GM12892 (cell line): ENCODE results near the gene TANGO2.

Experiments
- DNase-seq: peaks from one replicate; pipeline ENCODE4 v3.0.0; 2011; ENCODE audit not compliant: insufficient read length
- FAIRE-seq: peaks from 2 replicates; lab custom pipeline; 2011; peaks lifted over from hg19 to GRCh38; lab: Jason Lieb, UNC
- POLR2A ChIP-seq: IDR thresholded peaks from 2 replicates; pipeline ENCODE4 v1.6.1; 2011; ENCODE audit warnings: low read depth, low read length, control low read depth
- POLR2AphosphoS5 ChIP-seq: IDR thresholded peaks from 2 replicates; pipeline ENCODE4 v1.6.1; 2011; ENCODE audit warnings: low read depth, low read length, control low read depth
- TAF1 ChIP-seq: IDR thresholded peaks from 2 replicates; pipeline ENCODE4 v1.6.1; 2011; ENCODE audit warnings: low read depth, mild to moderate bottlenecking, control low read depth, low read length, borderline replicate concordance

TANGO2 gene

DNA sequence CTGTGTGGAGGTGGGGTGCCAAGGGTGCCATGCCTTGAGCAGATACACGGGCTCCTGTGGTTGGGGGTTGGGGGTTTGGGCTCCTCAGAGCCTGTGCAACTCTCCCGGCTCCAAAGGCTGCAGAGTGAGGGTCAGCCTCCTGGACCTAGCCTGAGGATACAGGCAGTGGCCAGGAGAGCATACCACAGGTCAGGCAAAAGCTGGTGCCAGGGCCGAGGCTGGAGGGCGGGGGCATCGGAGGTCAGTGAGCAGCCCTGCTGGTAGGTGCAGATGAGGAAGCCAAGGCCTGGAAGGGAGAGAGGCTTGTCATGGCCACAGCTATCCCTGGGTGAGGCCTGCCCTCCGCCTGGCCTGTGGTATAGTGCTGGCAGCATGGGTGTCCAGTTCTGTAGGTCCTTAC is 33.6 kb downstream of the TANGO2 start:
- no peak for DNase-seq
- FAIRE-seq, result no peak
- TF ChIP-seq POLR2AphosphoS5 (no peak), TAF1 (no peak)

DNA sequence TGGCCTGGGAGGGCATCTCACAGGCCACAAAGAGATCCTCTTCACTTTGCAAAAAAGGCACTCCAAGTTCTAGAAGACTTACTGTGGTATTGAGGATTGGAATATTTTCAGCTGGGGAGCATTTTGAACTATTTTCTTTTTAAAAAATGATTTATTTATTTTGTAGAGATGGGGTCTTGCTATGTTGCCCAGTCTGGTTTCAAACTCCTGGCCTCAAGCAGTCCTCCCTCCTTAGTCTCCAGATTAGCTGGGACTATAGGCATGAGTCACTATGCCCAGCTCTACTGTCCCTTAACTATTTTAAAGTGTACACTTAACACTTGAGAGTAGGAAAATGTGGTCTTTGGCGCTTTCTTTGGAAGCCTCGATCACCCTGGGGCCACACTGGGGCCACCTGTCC is 34.2 kb downstream of the TANGO2 start:
- FAIRE-seq, result no peak
- no peak for DNase-seq
- TF ChIP-seq TAF1 (no peak), POLR2AphosphoS5 (no peak), POLR2A (no peak)

DNA sequence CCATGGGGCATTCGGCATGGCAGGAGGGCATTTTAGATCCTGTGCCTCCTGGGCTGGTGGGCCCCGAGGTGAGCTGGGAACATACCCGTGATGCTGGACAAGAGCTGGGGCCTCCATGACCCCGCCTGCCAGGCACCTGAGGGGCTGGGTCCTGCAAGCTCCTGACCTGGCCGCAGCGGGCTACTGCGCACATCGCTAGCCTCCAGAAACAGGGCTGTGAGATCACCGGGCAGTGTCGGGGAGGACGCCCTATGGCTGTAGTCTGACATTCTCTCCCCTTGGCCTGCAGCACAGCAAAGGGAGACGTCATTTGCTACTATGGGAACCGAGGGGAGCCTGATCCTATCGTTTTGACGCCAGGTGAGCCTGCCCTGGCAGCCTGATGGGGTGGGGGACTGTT is 34.7 kb downstream of the TANGO2 start:
- DNase-seq (no peak), FAIRE-seq (no peak)
- TF ChIP-seq POLR2A (no peak), TAF1 (no peak), POLR2AphosphoS5 (no peak)

GRCh38 chr22:20056161-20056560 is 35.3 kb downstream of the TANGO2 start:
- DNase-seq (no peak), FAIRE-seq (no peak)
- no peak for TF ChIP-seq POLR2A
- no peak for TF ChIP-seq TAF1
- TF ChIP-seq POLR2AphosphoS5, result no peak

GRCh38 chr22:20056696-20057386 is 35.9 kb downstream of the TANGO2 start:
- TF ChIP-seq POLR2AphosphoS5, result no peak
- no peak for TF ChIP-seq TAF1
- FAIRE-seq (no peak), DNase-seq (no peak)

DNA sequence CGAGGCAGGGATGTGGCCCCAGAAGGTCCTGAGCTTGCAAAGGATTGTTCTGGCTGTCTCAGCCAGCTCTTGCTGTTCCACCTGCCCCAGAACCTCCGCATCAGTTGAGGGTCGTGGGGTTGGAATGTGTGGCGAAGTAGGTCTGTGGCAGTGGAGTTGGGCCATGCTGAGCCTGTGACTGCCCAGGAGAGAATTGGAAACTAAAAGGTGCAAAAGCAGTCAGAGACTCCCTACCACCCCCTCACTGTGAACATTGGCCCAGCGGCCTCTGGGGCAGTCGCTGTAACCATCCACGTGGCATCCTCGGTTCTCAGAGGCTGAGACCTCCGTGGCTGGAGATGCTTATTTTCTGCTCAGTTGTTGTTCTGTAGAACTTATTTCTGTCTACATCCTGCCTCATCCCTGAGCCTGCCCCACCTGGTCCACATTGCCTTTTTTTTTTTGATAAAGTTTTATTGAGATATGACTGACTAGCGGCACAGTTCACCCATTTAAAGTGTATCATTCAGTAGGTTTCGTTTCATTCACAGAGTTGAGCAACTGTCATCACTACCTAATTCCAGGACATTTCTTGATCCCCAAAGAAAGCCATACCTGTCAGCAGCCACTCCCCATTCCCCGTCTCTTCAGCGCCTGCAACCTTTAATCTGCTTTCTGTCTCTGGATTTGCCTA is 36.8 kb downstream of the TANGO2 start:
- DNase-seq (no peak), FAIRE-seq (no peak)
- TF ChIP-seq POLR2A, result no peak
- no peak for TF ChIP-seq POLR2AphosphoS5
- no peak for TF ChIP-seq TAF1

GRCh38 chr22:20058989-20059770 is 38.3 kb downstream of the TANGO2 start:
- DNase-seq (no peak), FAIRE-seq (no peak)
- TF ChIP-seq POLR2A, result no peak
- no peak for TF ChIP-seq TAF1
- no peak for TF ChIP-seq POLR2AphosphoS5

DNA sequence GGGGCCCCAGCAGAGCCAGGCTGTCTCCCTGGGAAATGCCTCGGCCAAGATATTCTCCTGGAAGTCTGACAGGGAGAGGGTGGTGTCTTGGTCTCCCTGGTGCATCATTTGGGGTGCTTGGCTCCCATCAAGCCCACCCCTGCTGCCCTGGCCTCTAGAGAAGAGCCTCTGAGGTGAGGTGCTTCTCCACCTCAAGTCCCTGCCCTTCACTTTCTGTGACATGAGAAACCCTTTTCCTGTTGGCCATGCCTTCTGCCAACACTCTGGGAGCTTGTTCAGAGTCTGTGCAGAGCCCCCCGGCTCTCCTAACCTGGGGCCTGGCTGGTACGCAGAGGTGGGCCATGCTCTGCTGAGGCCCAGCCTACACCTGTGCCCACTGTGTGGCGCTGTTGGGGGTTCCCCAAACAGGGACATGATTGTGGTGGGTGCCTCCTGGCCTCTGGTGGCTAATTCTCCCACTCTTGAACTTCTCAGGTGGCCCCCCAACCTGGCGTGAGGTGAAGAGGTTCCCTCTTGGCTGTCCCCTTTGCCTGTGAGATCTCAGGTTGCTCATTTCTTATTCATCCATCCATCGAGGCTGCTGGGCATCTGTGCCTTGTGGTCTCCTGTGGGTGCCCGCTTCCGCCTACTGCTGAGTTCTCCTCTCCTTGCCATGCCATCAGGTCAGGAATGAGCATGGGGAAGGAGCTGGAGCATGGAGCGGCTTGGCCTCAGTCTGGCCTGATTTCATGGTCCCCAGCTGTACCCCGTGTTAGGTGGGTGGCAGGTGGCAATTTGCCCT is 40.0 kb downstream of the TANGO2 start:
- DNase-seq (no peak), FAIRE-seq (no peak)
- TF ChIP-seq POLR2A (no peak), POLR2AphosphoS5 (no peak), TAF1 (no peak)

GRCh38 chr22:20061481-20061861 is 40.6 kb downstream of the TANGO2 start:
- TF ChIP-seq POLR2A, result no peak
- no peak for TF ChIP-seq POLR2AphosphoS5
- no peak for TF ChIP-seq TAF1
- no peak for DNase-seq
- FAIRE-seq, result no peak

DNA sequence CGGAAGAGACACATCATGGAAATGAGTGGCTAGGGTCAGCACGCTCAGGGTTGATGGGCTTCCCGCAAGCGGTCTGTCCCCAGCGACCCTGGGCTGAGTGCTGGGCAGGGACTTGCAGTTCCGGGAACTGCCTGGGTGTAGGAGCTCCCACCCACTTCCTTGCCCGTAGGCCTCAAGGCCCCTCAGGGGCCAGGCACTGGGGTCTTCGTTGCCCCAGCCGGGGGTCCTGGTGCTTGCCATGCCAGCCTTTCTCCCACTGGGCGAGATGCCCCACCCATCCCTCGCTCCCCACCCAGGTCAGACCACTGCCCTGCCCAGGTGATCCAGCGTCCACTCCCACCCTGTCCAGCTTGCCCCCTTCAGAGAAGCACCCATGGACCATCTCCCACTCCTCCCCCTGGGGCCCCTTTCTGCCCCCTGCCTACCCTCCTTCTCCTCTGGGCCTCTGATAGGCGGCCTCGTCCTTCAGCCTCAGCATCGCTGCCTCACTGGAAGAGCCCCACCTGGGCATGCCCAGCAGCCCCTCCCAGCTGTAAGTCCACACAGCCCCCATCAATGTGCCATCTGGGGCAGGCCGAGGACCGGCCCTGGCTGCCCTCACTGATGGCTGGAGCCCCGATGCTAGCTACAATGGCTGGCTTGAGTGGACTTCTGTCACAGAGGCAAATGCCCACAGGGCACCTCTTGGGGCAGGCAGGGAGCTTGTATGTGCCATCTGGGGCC is 41.3 kb downstream of the TANGO2 start:
- TF ChIP-seq POLR2A, result no peak
- TF ChIP-seq TAF1, result no peak
- TF ChIP-seq POLR2AphosphoS5, result no peak
- DNase-seq (no peak), FAIRE-seq (no peak)

DNA sequence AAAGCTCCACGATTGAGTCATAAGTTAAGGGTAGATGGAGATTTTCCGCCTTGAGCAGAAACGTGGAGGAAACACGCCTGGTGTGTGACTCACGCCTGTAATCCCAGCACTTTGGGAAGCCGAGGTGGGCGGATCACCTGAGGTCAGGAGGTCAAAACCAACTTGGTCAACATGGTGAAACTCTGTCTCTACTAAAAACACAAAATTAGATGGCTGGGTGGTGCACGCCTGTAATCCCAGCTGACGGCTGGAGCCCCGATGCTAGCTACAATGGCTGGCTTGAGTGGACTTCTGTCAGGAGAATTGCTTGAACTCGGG is 41.8 kb downstream of the TANGO2 start:
- no peak for FAIRE-seq
- TF ChIP-seq TAF1, result no peak
- no peak for DNase-seq
